HG03520 (cell line): ENCODE measurements around the gene MINDY1.

Source experiments
- ATAC-seq: cut with Tn5 transposase; IDR thresholded peaks from one replicate; pipeline ENCODE4 v1.9.1; 2021; ENCODE audit warnings: mild to moderate bottlenecking, moderate library complexity; ENCODE audit not compliant: unreplicated experiment

Gene MINDY1

DNA sequence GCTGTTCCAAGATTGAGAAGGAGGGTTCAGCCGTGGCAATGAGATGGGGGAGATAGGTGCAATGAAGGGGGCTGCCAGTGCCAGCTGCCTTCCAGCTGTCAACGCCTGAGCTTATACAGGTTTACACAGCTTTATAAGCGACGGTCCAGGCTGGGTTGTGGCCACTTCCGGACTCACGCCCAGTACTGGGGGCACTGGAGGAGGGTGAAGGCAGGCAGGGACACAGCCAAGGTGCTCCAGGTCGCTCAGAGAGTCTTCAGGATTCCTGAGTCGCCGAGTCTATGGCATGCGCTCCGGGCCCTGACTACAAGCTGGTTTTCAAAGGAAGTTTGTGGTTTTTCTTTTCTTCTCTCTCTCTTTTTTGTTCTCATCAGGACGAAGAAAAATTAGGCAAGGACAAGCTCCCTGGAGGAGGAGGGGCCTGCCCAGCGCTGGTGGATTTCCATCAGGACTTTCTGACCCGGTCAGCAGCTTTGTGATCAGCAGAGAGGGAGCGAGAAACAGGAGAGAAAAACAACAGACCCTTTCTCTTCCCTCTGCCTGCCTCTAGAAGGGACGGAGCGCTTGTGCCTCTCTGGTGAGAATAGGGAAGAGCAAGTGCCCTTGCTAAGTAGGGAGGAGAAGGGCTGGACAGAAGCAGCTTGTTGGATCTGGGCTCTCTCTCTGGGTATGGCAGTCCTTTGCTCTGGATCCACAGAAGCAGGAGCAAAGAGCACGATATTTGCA is at the start of gene MINDY1:
Gene MINDY1, minus strand, starts transcription at position 576 of the 726 bp plus-strand sequence. CDS start 4,285 bp downstream, outside the sequence.
- ATAC-seq: no peak

- ATAC-seq: no peak
Measured at GRCh38 chr1:151056149-151056548, 49.4 kb upstream of the MINDY1 start.

- no peak for ATAC-seq
Measured at GRCh38 chr1:151055581-151055980, 48.9 kb upstream of the MINDY1 start.

DNA sequence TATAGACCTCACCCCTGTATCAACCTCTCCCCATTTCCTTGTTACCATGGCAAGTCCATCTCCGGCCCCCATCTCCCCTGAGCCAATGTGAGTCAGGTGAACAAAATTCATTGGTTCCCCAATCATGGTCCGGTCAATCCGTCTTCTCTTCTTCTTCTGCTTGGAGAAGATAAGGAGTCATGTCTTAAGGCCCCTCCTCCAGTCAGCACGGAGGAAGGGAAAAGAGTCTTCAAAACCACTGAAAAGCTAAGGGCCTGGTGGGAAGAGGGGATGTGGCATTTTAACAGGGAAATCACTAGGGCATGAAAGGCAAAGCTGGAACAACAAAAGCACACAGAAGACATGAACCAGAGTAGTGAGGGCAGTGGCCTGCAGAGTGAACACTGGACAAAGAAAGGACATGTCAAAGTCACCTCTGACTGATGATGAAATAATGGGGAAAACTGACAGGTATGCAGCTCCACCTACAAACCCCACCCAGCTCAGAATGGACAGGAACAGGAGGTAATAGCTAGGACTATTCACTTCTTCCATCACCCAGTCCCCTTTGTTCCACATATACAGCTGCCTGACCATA is 48.4 kb upstream of the MINDY1 start:
- no peak for ATAC-seq

- no peak for ATAC-seq
Measured at GRCh38 chr1:151051356-151052009, 44.8 kb upstream of the MINDY1 start.

- ATAC-seq: no peak
Measured at GRCh38 chr1:151050051-151050688, 43.5 kb upstream of the MINDY1 start.

DNA sequence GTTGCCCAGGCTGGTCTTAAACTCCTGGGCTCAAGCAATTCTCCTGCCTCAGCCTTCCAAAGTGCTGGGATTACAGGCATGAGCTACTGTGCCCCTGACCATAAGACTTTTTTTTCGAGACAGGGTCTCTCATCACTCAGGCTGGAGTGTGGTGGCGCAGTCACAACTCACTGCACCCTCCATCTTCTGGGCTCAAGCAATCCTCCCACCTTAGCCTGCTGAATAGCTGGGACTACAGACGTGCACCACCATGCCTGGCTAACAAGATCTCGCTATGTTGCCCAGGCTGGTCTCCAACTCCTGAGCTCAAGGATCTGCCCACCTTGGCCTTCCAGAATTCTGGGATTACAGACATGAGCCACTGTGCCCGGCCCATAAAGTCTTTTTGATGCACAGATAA is 42.8 kb upstream of the MINDY1 start:
- no peak for ATAC-seq

DNA sequence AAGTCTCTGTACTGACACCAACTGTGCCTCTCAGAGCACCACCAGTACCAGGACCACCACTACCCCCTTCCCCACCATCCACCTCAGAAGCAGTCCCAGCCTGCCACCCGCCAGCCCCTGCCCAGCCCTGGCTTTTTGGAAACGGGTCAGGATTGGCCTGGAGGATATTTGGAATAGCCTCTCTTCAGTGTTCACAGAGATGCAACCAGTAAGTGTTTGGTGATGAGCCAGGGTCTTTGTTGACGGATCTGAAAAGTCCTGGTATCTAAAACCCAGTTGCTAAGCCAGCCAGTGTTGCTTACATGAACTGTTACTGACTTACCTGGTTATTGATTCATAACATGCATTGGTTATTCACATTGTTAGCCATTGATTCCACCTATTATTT is 41.9 kb upstream of the MINDY1 start:
- ATAC-seq: no peak

DNA sequence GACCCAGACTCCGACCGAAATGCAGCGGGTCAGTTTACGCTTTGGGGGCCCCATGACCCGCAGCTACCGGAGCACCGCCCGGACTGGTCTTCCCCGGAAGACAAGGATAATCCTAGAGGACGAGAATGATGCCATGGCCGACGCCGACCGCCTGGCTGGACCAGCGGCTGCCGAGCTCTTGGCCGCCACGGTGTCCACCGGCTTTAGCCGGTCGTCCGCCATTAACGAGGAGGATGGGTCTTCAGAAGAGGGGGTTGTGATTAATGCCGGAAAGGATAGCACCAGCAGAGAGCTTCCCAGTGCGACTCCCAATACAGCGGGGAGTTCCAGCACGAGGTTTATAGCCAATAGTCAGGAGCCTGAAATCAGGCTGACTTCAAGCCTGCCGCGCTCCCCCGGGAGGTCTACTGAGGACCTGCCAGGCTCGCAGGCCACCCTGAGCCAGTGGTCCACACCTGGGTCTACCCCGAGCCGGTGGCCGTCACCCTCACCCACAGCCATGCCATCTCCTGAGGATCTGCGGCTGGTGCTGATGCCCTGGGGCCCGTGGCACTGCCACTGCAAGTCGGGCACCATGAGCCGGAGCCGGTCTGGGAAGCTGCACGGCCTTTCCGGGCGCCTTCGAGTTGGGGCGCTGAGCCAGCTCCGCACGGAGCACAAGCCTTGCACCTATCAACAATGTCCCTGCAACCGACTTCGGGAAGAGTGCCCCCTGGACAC is 41.4 kb upstream of the MINDY1 start:
- peak; percentile 54 for ATAC-seq

DNA sequence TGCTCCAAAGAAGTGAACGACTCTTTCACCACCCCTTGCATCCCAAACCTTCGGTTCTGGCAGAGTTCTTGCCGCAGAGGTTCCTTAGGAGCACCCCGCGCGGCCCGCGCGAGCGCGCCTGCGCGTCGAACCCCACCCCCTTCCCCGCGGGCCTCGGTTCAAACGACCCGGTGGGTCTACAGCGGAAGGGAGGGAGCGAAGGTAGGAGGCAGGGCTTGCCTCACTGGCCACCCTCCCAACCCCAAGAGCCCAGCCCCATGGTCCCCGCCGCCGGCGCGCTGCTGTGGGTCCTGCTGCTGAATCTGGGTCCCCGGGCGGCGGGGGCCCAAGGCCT is 40.9 kb upstream of the MINDY1 start, which contains the start of gene C1orf56:
Gene C1orf56, plus strand, starts transcription at position 161 of the 334 bp plus-strand sequence. Its CDS starts 97 bp downstream, at position 258.
- ATAC-seq: no peak

DNA sequence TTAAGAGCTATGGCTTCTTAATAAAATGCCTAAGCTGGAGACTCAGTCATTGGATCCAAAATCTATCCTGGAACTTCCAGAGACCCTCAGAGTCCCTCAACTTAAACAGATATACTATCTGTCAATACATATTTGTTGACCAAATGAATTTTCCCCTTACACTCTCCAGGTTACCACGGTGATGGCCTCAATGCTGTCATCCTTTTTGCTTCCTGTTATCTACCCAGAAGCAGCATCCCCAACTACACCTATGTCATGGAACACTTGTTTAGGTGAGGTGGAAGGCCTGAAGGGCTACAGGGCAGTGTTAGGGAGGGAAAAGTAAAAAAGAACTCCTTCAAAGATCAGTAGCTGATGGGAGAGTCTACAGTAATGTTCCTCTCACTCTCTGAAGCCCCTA is 36.5 kb upstream of the MINDY1 start:
- no peak for ATAC-seq

GRCh38 chr1:151039521-151039920 is 32.8 kb upstream of the MINDY1 start:
- no peak for ATAC-seq

GRCh38 chr1:151037032-151037431 is 30.3 kb upstream of the MINDY1 start:
- no peak for ATAC-seq

DNA sequence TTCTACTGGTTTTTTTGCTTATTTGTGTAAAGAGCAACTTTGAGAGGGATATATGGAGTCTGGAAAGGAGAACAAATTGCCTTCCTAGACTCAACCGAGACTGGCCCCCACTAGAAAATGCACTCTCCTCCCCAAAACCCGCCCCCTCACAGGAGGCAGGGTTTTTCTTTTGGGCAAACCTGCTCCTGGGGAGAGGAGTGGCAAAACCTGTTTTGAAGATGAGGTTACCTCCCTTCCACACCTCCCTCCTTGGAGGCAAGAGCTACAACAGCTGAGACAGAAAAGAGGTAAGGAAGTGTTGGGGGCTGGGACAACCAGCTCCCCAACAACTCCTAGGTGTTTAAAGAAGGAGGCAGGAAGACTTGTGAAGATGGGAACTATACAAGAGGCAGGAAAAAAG is 29.7 kb upstream of the MINDY1 start, which contains the start of gene BNIPL:
Gene BNIPL, plus strand, starts transcription at position 231 of the 400 bp plus-strand sequence. Its CDS starts 140 bp downstream, at position 371.
- ATAC-seq: no peak

DNA sequence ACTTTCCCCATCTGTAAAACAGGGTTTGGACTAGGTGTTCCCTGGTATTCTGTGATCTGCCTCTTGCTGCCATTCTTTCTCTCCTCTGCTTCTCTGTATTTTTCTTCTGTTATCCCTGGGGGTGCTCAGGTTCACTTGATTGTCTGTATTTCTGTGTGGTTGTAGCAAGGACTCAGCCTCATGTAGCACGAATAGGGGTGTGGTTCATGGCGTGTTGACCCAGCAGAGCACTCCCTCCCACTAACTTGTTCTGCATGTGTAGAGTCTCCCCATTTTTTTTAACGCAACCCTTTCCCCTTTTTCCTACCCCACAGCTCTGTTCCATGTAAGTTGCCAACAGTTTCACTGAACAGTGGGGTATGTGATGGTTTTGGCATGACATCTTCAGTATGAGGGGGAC is 28.5 kb upstream of the MINDY1 start:
- ATAC-seq: no peak

GRCh38 chr1:151032164-151032563 is 25.5 kb upstream of the MINDY1 start:
- ATAC-seq: no peak

DNA sequence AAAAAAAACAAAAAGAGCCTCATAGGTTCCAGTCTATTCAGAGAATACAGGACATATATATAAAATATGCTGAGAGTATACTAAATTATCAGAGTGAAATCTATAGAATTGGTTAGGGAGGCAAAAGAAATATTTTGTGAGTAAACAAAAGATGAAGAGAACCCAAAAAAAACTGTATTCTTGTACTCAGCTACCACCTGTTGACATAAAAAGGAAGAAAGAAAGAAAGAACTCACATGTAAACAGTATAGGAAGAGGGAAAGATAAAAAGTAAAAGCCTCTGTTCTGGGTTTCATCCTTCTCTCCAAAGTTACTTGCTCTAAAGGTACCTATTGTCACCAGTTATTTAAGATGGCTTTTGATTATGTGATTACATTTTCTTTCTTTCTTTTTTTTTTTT is 19.8 kb upstream of the MINDY1 start:
- no peak for ATAC-seq

- no peak for ATAC-seq
Measured at GRCh38 chr1:151024540-151025146, 17.9 kb upstream of the MINDY1 start.

- ATAC-seq: no peak
Measured at GRCh38 chr1:151013518-151013917, 6.8 kb upstream of the MINDY1 start.

DNA sequence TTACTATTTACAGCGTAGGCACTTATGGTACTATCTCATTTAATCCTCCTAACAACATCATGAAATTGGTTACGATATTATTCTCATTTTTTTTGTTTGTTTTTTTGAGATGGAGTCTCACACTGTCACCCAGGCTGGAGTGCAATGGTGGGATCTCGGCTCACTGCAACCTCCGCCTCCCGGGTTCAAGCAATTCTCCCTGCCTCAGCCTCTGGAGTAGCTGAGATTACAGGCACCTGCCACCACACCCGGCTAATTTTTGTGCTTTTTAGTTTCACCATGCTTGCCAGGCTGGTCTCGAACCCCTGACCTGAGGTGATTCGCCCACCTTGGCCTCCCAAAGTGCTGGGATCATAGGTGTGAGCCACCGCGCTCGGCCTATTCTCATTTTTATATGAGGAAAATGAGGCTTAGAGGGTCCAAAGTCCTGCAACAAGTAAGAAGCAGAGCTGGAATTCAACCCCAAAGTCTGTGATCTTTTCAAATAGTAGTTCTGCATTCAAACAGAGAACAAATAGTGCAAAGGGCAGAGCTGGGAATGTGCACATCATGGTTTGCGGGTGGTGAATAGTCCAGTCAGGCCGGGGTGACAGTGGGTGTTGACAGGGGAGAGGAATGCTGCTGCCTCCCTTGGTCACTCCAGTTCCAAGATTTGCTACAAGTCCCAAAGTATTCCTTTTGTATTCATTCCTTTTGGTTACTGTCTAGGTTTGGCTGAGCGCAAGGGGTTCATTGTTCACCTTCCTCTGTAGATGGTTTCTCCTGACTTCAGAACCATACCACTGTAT is 6.2 kb upstream of the MINDY1 start:
- ATAC-seq: no peak
